A549 (cell line): ENCODE measurements around the gene TAF4. TPM values are rescaled to one million over a fixed set of nuclear protein-coding genes. Genes with fewer than 3 reads are reported as not detected.

Experiments
- ATAC-seq, 2 experiments: fragments of 200-7000 bp in 1 of 2; fragments of >200 bp in 1 of 2; cut with Nextera tagmentation in 1 of 2; cut with Tn5 transposase in 1 of 2; 3 replicates each; pipeline versions ENCODE4 v1.8.0 to v1.9.1; 2018 to 2020; ENCODE audit warnings: mild to moderate bottlenecking in 1 of 2, moderate library complexity in 1 of 2
- CTCF ChIA-PET: fragments of 300-600 bp; sonication (Branson Sonifier 250); formaldehyde crosslinking; extraction: SDS; loops from one replicate; lab custom pipeline; 2021; ENCODE audit warnings: antibody characterized with exemption, inconsistent platforms; lab: Yijun Ruan, JAX
- POLR2A ChIA-PET: fragments of 350-600 bp; formaldehyde crosslinking; extraction: SDS; loops from one replicate; lab custom pipeline; 2021; ENCODE audit warnings: antibody characterized with exemption, inconsistent platforms; lab: Yijun Ruan, JAX
- DNase-seq, 2 experiments: peaks; one replicate each; pipeline versions ENCODE4 v3.0.0 to v3.0.0-alpha.2; 2011 to 2016; ENCODE audit warnings: low read depth in 1 of 2, low spot score in 1 of 2
- FAIRE-seq: peaks from 2 replicates; lab custom pipeline; 2011; peaks lifted over from hg19 to GRCh38; lab: Jason Lieb, UNC
- H3K27ac ChIP-seq, 2 experiments: fragments of >200 bp; sonication (Bioruptor Twin); formaldehyde crosslinking; 3 replicates each; pipeline ENCODE4 v1.5.1; 2016 to 2017
- H3K4me1 ChIP-seq: fragments of >200 bp; sonication (Bioruptor Twin); formaldehyde crosslinking; 3 replicates; pipeline ENCODE4 v1.6.1; 2016
- H3K4me2 ChIP-seq: fragments of >200 bp; sonication (Bioruptor Twin); formaldehyde crosslinking; 3 replicates; pipeline ENCODE4 v1.6.1; 2016
- H3K4me3 ChIP-seq: fragments of >200 bp; sonication (Bioruptor Twin); formaldehyde crosslinking; 3 replicates; pipeline ENCODE4 v1.5.1; 2016
- H3K9me3 ChIP-seq: fragments of >200 bp; sonication (Bioruptor Twin); formaldehyde crosslinking; 3 replicates; pipeline ENCODE4 v1.6.1; 2016
- ATOH8 ChIP-seq: fragments of 250-450 bp; sonication (Bioruptor Pico); IDR thresholded peaks from 2 replicates; pipeline ENCODE4 v1.5.0; 2020; ENCODE audit warnings: low read depth, mild to moderate bottlenecking, moderate library complexity
- CBX2 ChIP-seq: fragments of 200-600 bp; sonication (generic); IDR thresholded peaks from 2 replicates; pipeline ENCODE4 v1.6.1; 2016; ENCODE audit warnings: low read depth, mild to moderate bottlenecking, borderline replicate concordance
- CHD4 ChIP-seq: fragments of 200-600 bp; sonication (generic); IDR thresholded peaks from 2 replicates; pipeline ENCODE4 v1.6.1; 2016; ENCODE audit warnings: antibody characterized with exemption, mild to moderate bottlenecking, borderline replicate concordance
- EHF ChIP-seq: fragments of 250-450 bp; sonication (Bioruptor Pico); IDR thresholded peaks from 2 replicates; pipeline ENCODE4 v1.5.0; 2020; ENCODE audit warnings: mild to moderate bottlenecking
- EP300 ChIP-seq, 2 experiments: fragments of >200 bp; sonication (Bioruptor Twin); formaldehyde crosslinking; IDR thresholded peaks; 2 replicates in 1 of 2; 3 replicates in 1 of 2; pipeline ENCODE4 v1.6.1; 2016 to 2017
- HDAC2 ChIP-seq: fragments of 200-600 bp; sonication (generic); IDR thresholded peaks from 2 replicates; pipeline ENCODE4 v1.6.1; 2016
- HES2 ChIP-seq: fragments of >200 bp; sonication (Bioruptor Twin); formaldehyde crosslinking; IDR thresholded peaks from 2 replicates; pipeline ENCODE4 v1.6.1; 2016
- HMGXB4 ChIP-seq: fragments of 250-450 bp; sonication (Bioruptor Pico); IDR thresholded peaks from 2 replicates; pipeline ENCODE4 v1.5.0; 2021; ENCODE audit warnings: mild to moderate bottlenecking, moderate library complexity, borderline replicate concordance
- HOXA7 ChIP-seq: fragments of 250-450 bp; sonication (Bioruptor Pico); IDR thresholded peaks from 2 replicates; pipeline ENCODE4 v1.5.0; 2020; ENCODE audit warnings: mild to moderate bottlenecking, moderate library complexity
- JUNB ChIP-seq: fragments of >200 bp; sonication (Bioruptor Twin); formaldehyde crosslinking; IDR thresholded peaks from 2 replicates; pipeline ENCODE4 v1.6.1; 2016
- KDM5A ChIP-seq: fragments of 200-600 bp; sonication (generic); IDR thresholded peaks from 2 replicates; pipeline ENCODE4 v1.6.1; 2016; ENCODE audit warnings: antibody characterized with exemption, mild to moderate bottlenecking
- PBX3 ChIP-seq: IDR thresholded peaks from 2 replicates; pipeline ENCODE4 v1.6.1; 2012
- PHF8 ChIP-seq: fragments of 200-600 bp; sonication (generic); IDR thresholded peaks from 2 replicates; pipeline ENCODE4 v1.6.1; 2016; ENCODE audit warnings: low read depth, mild to moderate bottlenecking, antibody characterized with exemption, moderate library complexity, borderline replicate concordance
- REST ChIP-seq: fragments of 200-600 bp; sonication (generic); IDR thresholded peaks from 2 replicates; pipeline ENCODE4 v1.6.1; 2016; ENCODE audit warnings: antibody characterized with exemption, mild to moderate bottlenecking, moderate library complexity
- RFX5 ChIP-seq: fragments of 450-650 bp; IDR thresholded peaks from 2 replicates; pipeline ENCODE4 v1.7.1; 2014; ENCODE audit warnings: antibody characterized with exemption, mild to moderate bottlenecking, moderate library complexity
- TFCP2L1 ChIP-seq: fragments of 250-450 bp; sonication (Bioruptor Pico); IDR thresholded peaks from 2 replicates; pipeline ENCODE4 v1.5.0; 2021; ENCODE audit warnings: mild to moderate bottlenecking
- TP53 ChIP-seq: fragments of 250-450 bp; sonication (Bioruptor Pico); IDR thresholded peaks from 2 replicates; pipeline ENCODE4 v1.5.0; 2021; ENCODE audit warnings: mild to moderate bottlenecking, moderate library complexity
- ZNF302 ChIP-seq: fragments of 250-450 bp; sonication (Bioruptor Pico); IDR thresholded peaks from 2 replicates; pipeline ENCODE4 v1.9.0; 2021; ENCODE audit warnings: inconsistent platforms, mild to moderate bottlenecking, moderate library complexity
- WGBS: methylation state at CpG from one replicate; pipeline ENCODE4 v1.1.6; 2017; ENCODE audit errors: missing lambda C conversion rate; 5-methylcytosine and 5-hydroxymethylcytosine counted together
- polyA plus RNA-seq, 4 experiments: library from polyadenylated mRNA; depleted of rRNA in 3 of 4; stranded (reverse); fragments of >200 nt; fragmentation: RNase III in 1 of 4; extraction: RNeasy Plus Mini Kit Qiagen cat#74134 plus additional on column Dnase treatment in 1 of 4; gene quantifications; 2 replicates in 3 of 4; 3 replicates in 1 of 4; pipeline ENCODE4 v1.2.3, GENCODE V29; 2011 to 2017

The TAF4 gene
- polyA plus RNA-seq, 2 of the 4 experiments (the other 2 are of a cell fraction): 6.1 to 11.0 TPM

GRCh38 chr20:61956396-61957342 lies 109.0 kb downstream of the TAF4 start:
- no peak overlapping the region for H3K4me3 ChIP-seq
- no peak overlapping the region for H3K4me2 ChIP-seq
- ChIA-PET POLR2A (no interaction called here), CTCF (no interaction called here)
- FAIRE-seq (no peak), ATAC-seq (no peak), DNase-seq (no peak)
- H3K27ac ChIP-seq: no peak overlapping the region
- H3K9me3 ChIP-seq: no peaks in the 10 kb centered on the region
- 56% methylated on average over 12 of the region's 12 CpGs for WGBS
- no peak for TF ChIP-seq EHF (CRISPR knock-in tag)
- no peak for TF ChIP-seq ATOH8 (CRISPR knock-in tag)
- no peak for TF ChIP-seq PHF8
- TF ChIP-seq EP300 (IDR thresholded peaks at IDR 0.05): no peak
- TF ChIP-seq TFCP2L1: no peak
- no peak for TF ChIP-seq PBX3
- TF ChIP-seq HES2: no peak
- TF ChIP-seq ZNF302: no peak
- TF ChIP-seq RFX5: no peak
- TF ChIP-seq JUNB: no peak
- TF ChIP-seq REST: no peak
- TF ChIP-seq CBX2: no peak
- TF ChIP-seq CHD4: no peak
- no peak for TF ChIP-seq HMGXB4 (CRISPR knock-in tag)
- TF ChIP-seq TP53 (CRISPR knock-in tag): no peak
- TF ChIP-seq KDM5A: no peak
- TF ChIP-seq HDAC2: no peak
- TF ChIP-seq HOXA7 (CRISPR knock-in tag): no peak
- TF ChIP-seq, all 56 proteins: peak for 0
- H3K4me1 ChIP-seq: no peaks in the 10 kb centered on the region
